ENCODE results near the gene RFTN2. TPM values are rescaled to one million over a fixed set of nuclear protein-coding genes. Genes with fewer than 3 reads are reported as not detected.

Gene RFTN2
- total and polyA plus RNA-seq, 2 experiments from 2014 or later, result 0.42 to 2.1 TPM

GRCh38 chr2:197600306-197600705 lies 75.1 kb downstream of the RFTN2 start:
- Mint-ChIP-seq H3K27ac (no peak overlapping the region), H3K9me3 (peaks cover 5% of the 10 kb centered on the region), H3K36me3 (ENCODE audit: low read depth) (peaks cover 18% of the 10 kb centered on the region), H3K27me3 (ENCODE audit: insufficient read depth, low read depth, poor library complexity) (peaks cover 10% of the 10 kb centered on the region), H3K4me3 (no peak overlapping the region), H3K4me1 (peaks cover 23% of the 10 kb centered on the region)
- H3K4me1 ChIP-seq (ENCODE audit: insufficient read depth), result peaks cover 16% of the 10 kb centered on the region
- H3K36me3 ChIP-seq (ENCODE audit: insufficient read depth), result no peaks in the 10 kb centered on the region
- H4K20me1 ChIP-seq (replicated peaks; ENCODE audit: insufficient read depth), result no peaks in the 10 kb centered on the region
- no peaks in the 10 kb centered on the region; the same call in 1 of the 2 replicates for H3F3A ChIP-seq (replicated peaks; ENCODE audit: low read depth)
- no peak overlapping the region for H3K27ac ChIP-seq (ENCODE audit: low read depth)
- no peak overlapping the region for H3K4me3 ChIP-seq
- H3K9me2 ChIP-seq (ENCODE audit: insufficient read depth), result no peaks in the 10 kb centered on the region; the same call in 1 of the 2 replicates
- DNase-seq (ENCODE audit: low spot score), result no peak
- H3K27me3 ChIP-seq (ENCODE audit: insufficient read depth), result no peaks in the 10 kb centered on the region
- no peak overlapping the region for H2AFZ ChIP-seq
- no peak overlapping the region for H3K4me2 ChIP-seq
- H3K79me2 ChIP-seq (replicated peaks; ENCODE audit: insufficient read depth), result no peaks in the 10 kb centered on the region
- no peak for ATAC-seq
- TF ChIP-seq JUNB (IDR thresholded peaks at IDR 0.05; ENCODE audit: unreplicated experiment) (no peak), CTCF (conservative IDR thresholded peaks at IDR 0.05; ENCODE audit: low read depth in 2 of 2) (no peak), CREB1 (CRISPR knock-in tag; IDR thresholded peaks at IDR 0.05; ENCODE audit: low read depth) (no peak), ZNF462 (CRISPR knock-in tag; IDR thresholded peaks at IDR 0.05) (no peak), ZNF114 (CRISPR knock-in tag; IDR thresholded peaks at IDR 0.05) (no peak), EZH2phosphoT487 (IDR thresholded peaks at IDR 0.05; ENCODE audit: unreplicated experiment) (no peak), STAT1 (IDR thresholded peaks at IDR 0.05; ENCODE audit: unreplicated experiment) (no peak), ZNF331 (CRISPR knock-in tag; IDR thresholded peaks at IDR 0.05; ENCODE audit: low read depth) (no peak), EZH2 (IDR thresholded peaks at IDR 0.05; ENCODE audit: low read depth, unreplicated experiment) (no peak), POLR2AphosphoS5 (IDR thresholded peaks at IDR 0.05; ENCODE audit: low read depth) (no peak), NANOG (IDR thresholded peaks at IDR 0.05; ENCODE audit: borderline replicate concordance) (no peak)
- TF ChIP-seq, protein P1, sequence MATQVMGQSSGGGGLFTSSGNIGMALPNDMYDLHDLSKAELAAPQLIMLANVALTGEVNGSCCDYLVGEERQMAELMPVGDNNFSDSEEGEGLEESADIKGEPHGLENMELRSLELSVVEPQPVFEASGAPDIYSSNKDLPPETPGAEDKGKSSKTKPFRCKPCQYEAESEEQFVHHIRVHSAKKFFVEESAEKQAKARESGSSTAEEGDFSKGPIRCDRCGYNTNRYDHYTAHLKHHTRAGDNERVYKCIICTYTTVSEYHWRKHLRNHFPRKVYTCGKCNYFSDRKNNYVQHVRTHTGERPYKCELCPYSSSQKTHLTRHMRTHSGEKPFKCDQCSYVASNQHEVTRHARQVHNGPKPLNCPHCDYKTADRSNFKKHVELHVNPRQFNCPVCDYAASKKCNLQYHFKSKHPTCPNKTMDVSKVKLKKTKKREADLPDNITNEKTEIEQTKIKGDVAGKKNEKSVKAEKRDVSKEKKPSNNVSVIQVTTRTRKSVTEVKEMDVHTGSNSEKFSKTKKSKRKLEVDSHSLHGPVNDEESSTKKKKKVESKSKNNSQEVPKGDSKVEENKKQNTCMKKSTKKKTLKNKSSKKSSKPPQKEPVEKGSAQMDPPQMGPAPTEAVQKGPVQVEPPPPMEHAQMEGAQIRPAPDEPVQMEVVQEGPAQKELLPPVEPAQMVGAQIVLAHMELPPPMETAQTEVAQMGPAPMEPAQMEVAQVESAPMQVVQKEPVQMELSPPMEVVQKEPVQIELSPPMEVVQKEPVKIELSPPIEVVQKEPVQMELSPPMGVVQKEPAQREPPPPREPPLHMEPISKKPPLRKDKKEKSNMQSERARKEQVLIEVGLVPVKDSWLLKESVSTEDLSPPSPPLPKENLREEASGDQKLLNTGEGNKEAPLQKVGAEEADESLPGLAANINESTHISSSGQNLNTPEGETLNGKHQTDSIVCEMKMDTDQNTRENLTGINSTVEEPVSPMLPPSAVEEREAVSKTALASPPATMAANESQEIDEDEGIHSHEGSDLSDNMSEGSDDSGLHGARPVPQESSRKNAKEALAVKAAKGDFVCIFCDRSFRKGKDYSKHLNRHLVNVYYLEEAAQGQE (IDR thresholded peaks at IDR 0.05; ENCODE audit: unreplicated experiment), result no peak
- TF ChIP-seq, protein P2, sequence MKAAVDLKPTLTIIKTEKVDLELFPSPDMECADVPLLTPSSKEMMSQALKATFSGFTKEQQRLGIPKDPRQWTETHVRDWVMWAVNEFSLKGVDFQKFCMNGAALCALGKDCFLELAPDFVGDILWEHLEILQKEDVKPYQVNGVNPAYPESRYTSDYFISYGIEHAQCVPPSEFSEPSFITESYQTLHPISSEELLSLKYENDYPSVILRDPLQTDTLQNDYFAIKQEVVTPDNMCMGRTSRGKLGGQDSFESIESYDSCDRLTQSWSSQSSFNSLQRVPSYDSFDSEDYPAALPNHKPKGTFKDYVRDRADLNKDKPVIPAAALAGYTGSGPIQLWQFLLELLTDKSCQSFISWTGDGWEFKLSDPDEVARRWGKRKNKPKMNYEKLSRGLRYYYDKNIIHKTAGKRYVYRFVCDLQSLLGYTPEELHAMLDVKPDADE (IDR thresholded peaks at IDR 0.05), result no peak

All from GM23338 (cell line).